Right lobe of liver (tissue), 4 donors: ENCODE results near the gene CACNA2D2.

Experiments
- POLR2A ChIP-seq: fragments of 450-650 bp; IDR thresholded peaks from one replicate; pipeline ENCODE4 v1.6.1; 2017; ENCODE audit warnings: antibody characterized with exemption, mild to moderate bottlenecking
- TF ChIP-seq, protein P1 (sequence below), 4 donors: fragments of 200-600 bp in 3 of 4; fragments of 450-650 bp in 1 of 4; IDR thresholded peaks; one replicate each; pipeline versions ENCODE4 v1.5.1 to v1.8.0; 2016 to 2022; ENCODE audit warnings: antibody characterized with exemption in 4 of 4, mild to moderate bottlenecking in 2 of 4
- donor health status: DM: no; HTN: no; CAD: no.
- donor health status: DM: no; HTN: no; CAD: no.
- donor health status: DM: no; HTN: yes; CAD: no.

DNA sequence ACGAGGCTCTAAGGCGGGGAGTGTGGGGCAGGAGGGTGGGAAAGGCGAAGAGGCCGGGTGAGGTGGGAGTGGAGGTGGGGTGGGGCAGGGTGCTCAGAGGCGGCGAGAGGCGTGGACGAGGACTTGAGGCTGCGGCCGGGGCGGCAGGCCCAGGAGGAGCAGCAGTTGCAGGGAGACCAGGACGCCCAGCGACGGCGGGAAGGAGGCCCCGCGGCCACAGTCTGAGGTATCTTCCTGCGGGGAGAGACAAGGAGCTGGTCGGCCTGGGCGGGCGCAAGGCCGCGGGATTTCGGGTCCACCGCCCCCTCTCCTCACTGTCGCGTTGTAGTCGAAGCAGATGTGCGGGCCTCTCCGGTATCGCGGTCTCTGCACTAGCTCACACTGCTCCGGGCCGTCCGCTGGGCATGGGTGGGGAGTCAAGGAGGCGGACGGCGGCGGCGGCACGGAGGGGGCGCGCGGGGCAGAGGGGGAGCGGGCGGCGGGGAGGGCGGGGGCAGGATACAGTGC lies 138.8 kb downstream of the CACNA2D2 start:
- no peak for TF ChIP-seq POLR2A
- TF ChIP-seq, protein P1, sequence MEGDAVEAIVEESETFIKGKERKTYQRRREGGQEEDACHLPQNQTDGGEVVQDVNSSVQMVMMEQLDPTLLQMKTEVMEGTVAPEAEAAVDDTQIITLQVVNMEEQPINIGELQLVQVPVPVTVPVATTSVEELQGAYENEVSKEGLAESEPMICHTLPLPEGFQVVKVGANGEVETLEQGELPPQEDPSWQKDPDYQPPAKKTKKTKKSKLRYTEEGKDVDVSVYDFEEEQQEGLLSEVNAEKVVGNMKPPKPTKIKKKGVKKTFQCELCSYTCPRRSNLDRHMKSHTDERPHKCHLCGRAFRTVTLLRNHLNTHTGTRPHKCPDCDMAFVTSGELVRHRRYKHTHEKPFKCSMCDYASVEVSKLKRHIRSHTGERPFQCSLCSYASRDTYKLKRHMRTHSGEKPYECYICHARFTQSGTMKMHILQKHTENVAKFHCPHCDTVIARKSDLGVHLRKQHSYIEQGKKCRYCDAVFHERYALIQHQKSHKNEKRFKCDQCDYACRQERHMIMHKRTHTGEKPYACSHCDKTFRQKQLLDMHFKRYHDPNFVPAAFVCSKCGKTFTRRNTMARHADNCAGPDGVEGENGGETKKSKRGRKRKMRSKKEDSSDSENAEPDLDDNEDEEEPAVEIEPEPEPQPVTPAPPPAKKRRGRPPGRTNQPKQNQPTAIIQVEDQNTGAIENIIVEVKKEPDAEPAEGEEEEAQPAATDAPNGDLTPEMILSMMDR (IDR thresholded peaks at IDR 0.05): no peak
